Left ventricle myocardium inferior (tissue), 1 donor: Measurements from ENCODE around the gene ACTR3C. TPM values are rescaled to one million over a fixed set of nuclear protein-coding genes. Genes with fewer than 3 reads are reported as not detected.
"Not testable (repeated sequence)": the region's sequence is repeated elsewhere in the genome, so short reads cannot be mapped to it uniquely, and the experiment has no call there.

ENCODE experiments used
- DNase-seq: peaks from one replicate; pipeline ENCODE4 v3.0.0-alpha.2; 2020
- H3K27ac ChIP-seq: fragments of 200-600 bp; replicated peaks from 2 replicates; pipeline ENCODE4 v1.8.0; 2021
- H3K27me3 ChIP-seq: fragments of 200-600 bp; 2 replicates; pipeline ENCODE4 v1.8.0; 2021; ENCODE audit warnings: low read depth
- H3K36me3 ChIP-seq: fragments of 200-600 bp; 2 replicates; pipeline ENCODE4 v1.8.0; 2021
- H3K4me1 ChIP-seq: fragments of 200-600 bp; 2 replicates; pipeline ENCODE4 v1.8.0; 2021
- H3K4me3 ChIP-seq: fragments of 200-600 bp; 2 replicates; pipeline ENCODE4 v1.8.0; 2021; ENCODE audit warnings: mild to moderate bottlenecking, moderate library complexity
- H3K9me3 ChIP-seq: fragments of 200-600 bp; replicated peaks from 2 replicates; pipeline ENCODE4 v1.8.0; 2021
- CTCF ChIP-seq: fragments of 200-600 bp; IDR thresholded peaks from 2 replicates; pipeline ENCODE4 v1.8.0; 2021; ENCODE audit warnings: antibody characterized with exemption, mild to moderate bottlenecking, borderline replicate concordance
- intact Hi-C: fragments of 100-400 bp; cut with micrococcal nuclease; formaldehyde crosslinking; loops from one replicate; pipeline ENCODE4 v1.11.0; 2022
- total RNA-seq: library from RNA; stranded (reverse); fragmentation: NEBNext Ultra II Directional; extraction: Animal tissue kit (Norgen Biotek cat#: 25700); gene quantifications from one replicate; pipeline ENCODE4 v1.2.1, GENCODE V29; 2021
- donor health status: DM: no; HTN: yes; CAD: no; lungs with severe emphysema.

ACTR3C gene
- total RNA-seq, 1 donor from 2014 or later = 5.1 TPM

- DNase-seq, H3K4me3 ChIP-seq, H3K27me3 ChIP-seq, H3K4me1 ChIP-seq, H3K9me3 ChIP-seq, H3K27ac ChIP-seq, intact Hi-C loops, H3K36me3 ChIP-seq: not testable (repeated sequence)
Measured at GRCh38 chr7:150295027-150295426, 28.3 kb downstream of the ACTR3C start.

- H3K4me3 ChIP-seq, H3K27ac ChIP-seq, H3K9me3 ChIP-seq, H3K4me1 ChIP-seq, intact Hi-C loops, H3K27me3 ChIP-seq, DNase-seq, H3K36me3 ChIP-seq: not testable (repeated sequence)
Measured at GRCh38 chr7:150290317-150290716, 33.0 kb downstream of the ACTR3C start.

- H3K36me3 ChIP-seq, H3K27ac ChIP-seq, H3K27me3 ChIP-seq, DNase-seq, H3K4me3 ChIP-seq, H3K9me3 ChIP-seq, intact Hi-C loops, H3K4me1 ChIP-seq: not testable (repeated sequence)
Measured at GRCh38 chr7:150288816-150289215, 34.5 kb downstream of the ACTR3C start.

- H3K4me3 ChIP-seq, H3K36me3 ChIP-seq, intact Hi-C loops, H3K4me1 ChIP-seq, H3K9me3 ChIP-seq, DNase-seq, H3K27me3 ChIP-seq, H3K27ac ChIP-seq: not testable (repeated sequence)
Measured at GRCh38 chr7:150287815-150288214, 35.5 kb downstream of the ACTR3C start.

- H3K27me3 ChIP-seq, H3K4me1 ChIP-seq, H3K9me3 ChIP-seq, DNase-seq, intact Hi-C loops, H3K27ac ChIP-seq, H3K4me3 ChIP-seq, H3K36me3 ChIP-seq: not testable (repeated sequence)
- TF ChIP-seq CTCF = peak; percentile 77
Measured at GRCh38 chr7:150285849-150286754, 37.2 kb downstream of the ACTR3C start.

- H3K36me3 ChIP-seq, DNase-seq, H3K27me3 ChIP-seq, H3K9me3 ChIP-seq, H3K4me1 ChIP-seq, intact Hi-C loops, H3K27ac ChIP-seq, H3K4me3 ChIP-seq: not testable (repeated sequence)
Measured at GRCh38 chr7:150283608-150284007, 39.7 kb downstream of the ACTR3C start.

- H3K4me3 ChIP-seq, intact Hi-C loops, H3K4me1 ChIP-seq, H3K27me3 ChIP-seq, DNase-seq, H3K36me3 ChIP-seq, H3K9me3 ChIP-seq, H3K27ac ChIP-seq: not testable (repeated sequence)
Measured at GRCh38 chr7:150283111-150283510, 40.2 kb downstream of the ACTR3C start.

- H3K27me3 ChIP-seq, H3K36me3 ChIP-seq, DNase-seq, H3K27ac ChIP-seq, H3K4me3 ChIP-seq, H3K4me1 ChIP-seq, H3K9me3 ChIP-seq, intact Hi-C loops: not testable (repeated sequence)
Measured at GRCh38 chr7:150281681-150282403, 41.5 kb downstream of the ACTR3C start.

GRCh38 chr7:150278383-150278782 lies 45.0 kb downstream of the ACTR3C start:
- H3K9me3 ChIP-seq, DNase-seq, H3K36me3 ChIP-seq, H3K27ac ChIP-seq, H3K4me1 ChIP-seq, H3K27me3 ChIP-seq, intact Hi-C loops, H3K4me3 ChIP-seq: not testable (repeated sequence)
